IMR-90 (cell line): ENCODE results near the gene LATS2. TPM values are rescaled to one million over a fixed set of nuclear protein-coding genes. Genes with fewer than 3 reads are reported as not detected.

ENCODE experiments used
- ATAC-seq: fragments of 200-7000 bp; cut with Tn5 transposase; 2 replicates; pipeline ENCODE4 v1.9.1; 2020; ENCODE audit warnings: low read depth, mild to moderate bottlenecking, moderate library complexity
- BruUV-seq: library from RNA; stranded (reverse); fragments of 400-500 nt; replicated peaks from 2 replicates; lab custom pipeline; 2021; lab: Mats Ljungman, UMichigan
- CTCF ChIA-PET: fragments of 300-600 bp; formaldehyde crosslinking; extraction: SDS; loops from one replicate; lab custom pipeline; 2021; ENCODE audit warnings: antibody characterized with exemption; lab: Yijun Ruan, JAX
- POLR2A ChIA-PET: fragments of 300-600 bp; sonication (Branson Sonifier 250); formaldehyde crosslinking; loops from one replicate; lab custom pipeline; 2022; ENCODE audit warnings: antibody characterized with exemption; ENCODE audit not compliant: unreplicated experiment; lab: Charles Lee
- DNase-seq: peaks from one replicate; pipeline ENCODE4 v3.0.0; 2013
- H2AFZ ChIP-seq: replicated peaks from 2 replicates; pipeline ENCODE3; 2013; ENCODE audit warnings: low read length, mild to moderate bottlenecking; ENCODE audit not compliant: poor library complexity
- H2AK5ac ChIP-seq: 2 replicates; pipeline ENCODE4 v1.6.1; 2013; ENCODE audit warnings: low read depth, low read length, inconsistent platforms
- H2AK9ac ChIP-seq: replicated peaks from 2 replicates; pipeline ENCODE3; 2013; ENCODE audit warnings: mild to moderate bottlenecking, low read depth, low read length, moderate library complexity; ENCODE audit not compliant: poor library complexity
- H2BK120ac ChIP-seq: 2 replicates; pipeline ENCODE4 v1.6.1; 2013; ENCODE audit warnings: low read depth, low read length, inconsistent platforms
- H2BK15ac ChIP-seq: 3 replicates; pipeline ENCODE4 v1.6.1; 2013; ENCODE audit warnings: low read depth, low read length, inconsistent platforms
- H2BK20ac ChIP-seq: 2 replicates; pipeline ENCODE4 v1.6.1; 2013; ENCODE audit warnings: low read depth, mild to moderate bottlenecking, inconsistent platforms, low read length, moderate library complexity
- H2BK5ac ChIP-seq: 2 replicates; pipeline ENCODE4 v1.6.1; 2013; ENCODE audit warnings: mild to moderate bottlenecking, low read depth, low read length, inconsistent platforms; ENCODE audit not compliant: poor library complexity, severe bottlenecking
- H3K14ac ChIP-seq: replicated peaks from 2 replicates; pipeline ENCODE4 v1.6.1; 2013; ENCODE audit warnings: low read depth, low read length, inconsistent platforms
- H3K18ac ChIP-seq: 2 replicates; pipeline ENCODE4 v1.6.1; 2013; ENCODE audit warnings: low read depth, low read length, control low read depth
- H3K23ac ChIP-seq: 2 replicates; pipeline ENCODE4 v1.6.1; 2013; ENCODE audit warnings: low read depth, low read length, inconsistent platforms
- H3K27ac ChIP-seq: 2 replicates; pipeline ENCODE4 v1.5.1; 2013; ENCODE audit warnings: mild to moderate bottlenecking, control low read depth, low read length; ENCODE audit not compliant: insufficient read depth
- H3K27me3 ChIP-seq: 2 replicates; pipeline ENCODE4 v1.6.1; 2013; ENCODE audit warnings: low read length; ENCODE audit not compliant: control insufficient read depth, insufficient read depth
- H3K36me3 ChIP-seq: 2 replicates; pipeline ENCODE4 v1.6.1; 2013; ENCODE audit warnings: low read length, mixed read lengths; ENCODE audit not compliant: control insufficient read depth, insufficient read depth
- H3K4ac ChIP-seq: 2 replicates; pipeline ENCODE4 v1.6.1; 2013; ENCODE audit warnings: low read depth, low read length, inconsistent platforms
- H3K4me1 ChIP-seq: 2 replicates; pipeline ENCODE4 v1.6.1; 2013; ENCODE audit warnings: low read length, mixed read lengths; ENCODE audit not compliant: control insufficient read depth, insufficient read depth
- H3K4me2 ChIP-seq: 2 replicates; pipeline ENCODE4 v1.6.1; 2013; ENCODE audit warnings: low read depth, mild to moderate bottlenecking, control low read depth, low read length, moderate library complexity
- H3K4me3 ChIP-seq: 2 replicates; pipeline ENCODE4 v1.5.1; 2013; ENCODE audit warnings: low read depth, mild to moderate bottlenecking, control low read depth, low read length, moderate library complexity; ENCODE audit not compliant: insufficient read depth
- H3K56ac ChIP-seq: 2 replicates; pipeline ENCODE4 v1.6.1; 2013; ENCODE audit warnings: low read length, inconsistent platforms; ENCODE audit not compliant: insufficient read depth; ENCODE audit errors: extremely low read depth
- H3K79me1 ChIP-seq, 2 experiments: 2 replicates each; pipeline ENCODE4 v1.6.1; 2013; ENCODE audit warnings: low read length in 2 of 2, inconsistent platforms in 1 of 2, low read depth in 1 of 2
- H3K9ac ChIP-seq: 2 replicates; pipeline ENCODE4 v1.6.1; 2013; ENCODE audit warnings: low read depth, low read length, control low read depth
- H3K9me1 ChIP-seq: 2 replicates; pipeline ENCODE4 v1.6.1; 2013; ENCODE audit warnings: low read length, inconsistent platforms; ENCODE audit not compliant: insufficient read depth
- H3K9me3 ChIP-seq: 2 replicates; pipeline ENCODE4 v1.6.1; 2013; ENCODE audit warnings: low read length; ENCODE audit not compliant: control insufficient read depth, insufficient read depth
- H4K20me1 ChIP-seq: 2 replicates; pipeline ENCODE4 v1.6.1; 2013; ENCODE audit warnings: low read length, inconsistent platforms; ENCODE audit not compliant: insufficient read depth
- H4K5ac ChIP-seq: 2 replicates; pipeline ENCODE4 v1.6.1; 2013; ENCODE audit warnings: mild to moderate bottlenecking, low read depth, low read length, control low read depth
- H4K8ac ChIP-seq, 2 experiments: 2 replicates each; pipeline ENCODE4 v1.6.1; 2013; ENCODE audit warnings: low read depth in 2 of 2, low read length in 2 of 2, control low read depth in 1 of 2, inconsistent platforms in 1 of 2
- H4K91ac ChIP-seq: 2 replicates; pipeline ENCODE4 v1.6.1; 2013; ENCODE audit warnings: low read depth, low read length, inconsistent platforms; ENCODE audit not compliant: insufficient read depth
- BHLHE40 ChIP-seq: fragments of 150-350 bp; IDR thresholded peaks from 2 replicates; pipeline ENCODE4 v1.6.1; 2016; ENCODE audit warnings: mild to moderate bottlenecking, low read depth, low read length
- CEBPB ChIP-seq: IDR thresholded peaks from 2 replicates; pipeline ENCODE4 v1.6.1; 2012; ENCODE audit warnings: low read depth, low read length, improper control_type of control experiment
- CHD1 ChIP-seq: IDR thresholded peaks from 2 replicates; pipeline ENCODE4 v1.6.1; 2012; ENCODE audit warnings: low read depth, low read length, improper control_type of control experiment
- CTCF ChIP-seq: conservative IDR thresholded peaks from 2 replicates; pipeline ENCODE4 v1.5.1; 2012; ENCODE audit warnings: mild to moderate bottlenecking, low read depth, low read length, improper control_type of control experiment
- FOS ChIP-seq: fragments of 150-350 bp; IDR thresholded peaks from 2 replicates; pipeline ENCODE4 v1.6.1; 2016; ENCODE audit warnings: low read depth, low read length
- MAFK ChIP-seq: IDR thresholded peaks from 2 replicates; pipeline ENCODE4 v1.6.1; 2012; ENCODE audit warnings: low read depth, low read length, improper control_type of control experiment
- MAZ ChIP-seq: IDR thresholded peaks from 2 replicates; pipeline ENCODE4 v1.6.1; 2012; ENCODE audit warnings: low read depth, mild to moderate bottlenecking, low read length, improper control_type of control experiment, moderate library complexity, borderline replicate concordance
- MXI1 ChIP-seq: IDR thresholded peaks from 2 replicates; pipeline ENCODE4 v1.6.1; 2012; ENCODE audit warnings: low read depth, mild to moderate bottlenecking, low read length, moderate library complexity, borderline replicate concordance
- NFE2L2 ChIP-seq: fragments of 150-350 bp; IDR thresholded peaks from 2 replicates; pipeline ENCODE4 v1.6.1; 2016; ENCODE audit warnings: low read depth, mild to moderate bottlenecking, low read length
- POLR2A ChIP-seq: IDR thresholded peaks from 2 replicates; pipeline ENCODE4 v1.6.1; 2012; ENCODE audit warnings: mild to moderate bottlenecking, low read depth, low read length
- RAD21 ChIP-seq: IDR thresholded peaks from 2 replicates; pipeline ENCODE4 v1.6.1; 2012; ENCODE audit warnings: low read length, improper control_type of control experiment
- RCOR1 ChIP-seq: IDR thresholded peaks from 2 replicates; pipeline ENCODE4 v1.6.1; 2012; ENCODE audit warnings: mild to moderate bottlenecking, low read length, improper control_type of control experiment; ENCODE audit not compliant: insufficient replicate concordance
- RFX5 ChIP-seq: IDR thresholded peaks from 2 replicates; pipeline ENCODE4 v1.8.0; 2012; ENCODE audit warnings: low read depth, mild to moderate bottlenecking, low read length, moderate library complexity
- WGBS, 2 experiments: methylation state at CpG; one replicate each; pipeline versions ENCODE4 v1.1.5 to v1.1.7; 2013; ENCODE audit warnings: missing lambda C conversion rate in 2 of 2; ENCODE audit not compliant: insufficient read length in 1 of 2; ENCODE audit errors: extremely low coverage in 2 of 2; 5-methylcytosine and 5-hydroxymethylcytosine counted together
- dilution Hi-C: fragments of 300-500 bp; cut with HindIII; formaldehyde crosslinking; loops from one replicate; pipeline ENCODE4 v1.14.3; 2018; ENCODE audit warnings: low sequenced_read_pairs; ENCODE audit not compliant: unreplicated experiment
- in situ Hi-C: fragments of 300-500 bp; cut with MboI; formaldehyde crosslinking; loops from 3 replicates; pipeline ENCODE4 v1.14.3; 2019; ENCODE audit warnings: low sequenced_read_pairs, inconsistent platforms, mixed read lengths
- intact Hi-C: fragments of 100-400 bp; cut with micrococcal nuclease; formaldehyde crosslinking; loops from 2 replicates; pipeline ENCODE4 v1.10.0; 2022
- polyA plus RNA-seq, 3 experiments: library from polyadenylated mRNA; depleted of rRNA; stranded (reverse); fragments of >200 nt; gene quantifications; 2 replicates each; pipeline ENCODE4 v1.2.3, GENCODE V29; 2012; ENCODE audit warnings: low replicate concordance in 1 of 3
- total RNA-seq: library from RNA; depleted of rRNA; stranded (reverse); fragments of >200 nt; gene quantifications from 2 replicates; pipeline ENCODE4 v1.2.3, GENCODE V29; 2012
- TF ChIP-seq, protein P1 (sequence below): fragments of 150-350 bp; IDR thresholded peaks from 2 replicates; pipeline ENCODE4 v1.6.1; 2016; ENCODE audit warnings: low read depth, mild to moderate bottlenecking, low read length, moderate library complexity, borderline replicate concordance
- TF ChIP-seq, protein P2 (sequence below): fragments of 150-350 bp; IDR thresholded peaks from 2 replicates; pipeline ENCODE4 v1.6.1; 2017; ENCODE audit warnings: mild to moderate bottlenecking, antibody characterized with exemption, low read length, low read depth

LATS2 gene
- total and polyA plus RNA-seq, 2 of the 4 experiments (the other 2 are of a cell fraction) = 12.7 to 22.4 TPM

- Histone ChIP-seq H2BK120ac (no peak overlapping the region), H3K4ac (no peak overlapping the region), H2BK20ac (no peak overlapping the region), H2BK15ac (no peak overlapping the region), H3K27ac (no peak overlapping the region), H2AK5ac (no peak overlapping the region), H3K27me3 (no peaks in the 10 kb centered on the region), H3K9me1 (peaks cover 42% of the 10 kb centered on the region), H3K23ac (no peak overlapping the region), H3K4me3 (no peak overlapping the region), H3K4me1 (peaks cover 30% of the 10 kb centered on the region), H3K79me1 (peaks cover 11 to 91% of the 10 kb centered on the region in 2 experiments), H3K36me3 (peaks cover 9% of the 10 kb centered on the region), H3K18ac (no peak overlapping the region), H3K9me3 (no peaks in the 10 kb centered on the region), H3K14ac (no peak overlapping the region), H3K9ac (no peak overlapping the region), H3K56ac (no peak overlapping the region), H2BK5ac (no peak overlapping the region), H4K8ac (no peak overlapping the region), H2AFZ (no peak overlapping the region), H3K4me2 (no peak overlapping the region), H2AK9ac (no peak overlapping the region), H4K20me1 (peaks cover 94% of the 10 kb centered on the region), H4K91ac (no peak overlapping the region), H4K5ac (no peak overlapping the region)
- POLR2A ChIA-PET = no interaction called here
- no TSS peak for BruUV-seq
- CTCF ChIA-PET = no interaction called here
- TF ChIP-seq MAZ (no peak), MXI1 (no peak), BHLHE40 (no peak), MAFK (no peak), CTCF (no peak), FOS (no peak), POLR2A (no peak), RCOR1 (no peak), NFE2L2 (no peak), RFX5 (no peak), CEBPB (no peak), CHD1 (no peak), RAD21 (no peak)
- TF ChIP-seq, protein P1, sequence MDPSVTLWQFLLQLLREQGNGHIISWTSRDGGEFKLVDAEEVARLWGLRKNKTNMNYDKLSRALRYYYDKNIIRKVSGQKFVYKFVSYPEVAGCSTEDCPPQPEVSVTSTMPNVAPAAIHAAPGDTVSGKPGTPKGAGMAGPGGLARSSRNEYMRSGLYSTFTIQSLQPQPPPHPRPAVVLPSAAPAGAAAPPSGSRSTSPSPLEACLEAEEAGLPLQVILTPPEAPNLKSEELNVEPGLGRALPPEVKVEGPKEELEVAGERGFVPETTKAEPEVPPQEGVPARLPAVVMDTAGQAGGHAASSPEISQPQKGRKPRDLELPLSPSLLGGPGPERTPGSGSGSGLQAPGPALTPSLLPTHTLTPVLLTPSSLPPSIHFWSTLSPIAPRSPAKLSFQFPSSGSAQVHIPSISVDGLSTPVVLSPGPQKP = no peak
- TF ChIP-seq, protein P2, sequence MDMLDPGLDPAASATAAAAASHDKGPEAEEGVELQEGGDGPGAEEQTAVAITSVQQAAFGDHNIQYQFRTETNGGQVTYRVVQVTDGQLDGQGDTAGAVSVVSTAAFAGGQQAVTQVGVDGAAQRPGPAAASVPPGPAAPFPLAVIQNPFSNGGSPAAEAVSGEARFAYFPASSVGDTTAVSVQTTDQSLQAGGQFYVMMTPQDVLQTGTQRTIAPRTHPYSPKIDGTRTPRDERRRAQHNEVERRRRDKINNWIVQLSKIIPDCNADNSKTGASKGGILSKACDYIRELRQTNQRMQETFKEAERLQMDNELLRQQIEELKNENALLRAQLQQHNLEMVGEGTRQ = no peak
- in situ Hi-C loops = no loop called here
- ATAC-seq (no peak), DNase-seq (no peak)
- intact Hi-C loops = no loop called here
- 100% methylated on average over 2 of the region's 7 CpGs; no CpG with 5 or more reads in 1 of the 2 experiments for WGBS, 2 experiments
- dilution Hi-C loops = no loop called here
Observed at GRCh38 chr13:21009036-21009435, 52.4 kb downstream of the LATS2 start.
